GM18867 (cell line): Measurements from ENCODE around the gene BSG.

Experiments
- ATAC-seq: cut with Tn5 transposase; IDR thresholded peaks from one replicate; pipeline ENCODE4 v1.9.1; 2021; ENCODE audit warnings: mild to moderate bottlenecking, moderate library complexity; ENCODE audit not compliant: unreplicated experiment

BSG gene

DNA sequence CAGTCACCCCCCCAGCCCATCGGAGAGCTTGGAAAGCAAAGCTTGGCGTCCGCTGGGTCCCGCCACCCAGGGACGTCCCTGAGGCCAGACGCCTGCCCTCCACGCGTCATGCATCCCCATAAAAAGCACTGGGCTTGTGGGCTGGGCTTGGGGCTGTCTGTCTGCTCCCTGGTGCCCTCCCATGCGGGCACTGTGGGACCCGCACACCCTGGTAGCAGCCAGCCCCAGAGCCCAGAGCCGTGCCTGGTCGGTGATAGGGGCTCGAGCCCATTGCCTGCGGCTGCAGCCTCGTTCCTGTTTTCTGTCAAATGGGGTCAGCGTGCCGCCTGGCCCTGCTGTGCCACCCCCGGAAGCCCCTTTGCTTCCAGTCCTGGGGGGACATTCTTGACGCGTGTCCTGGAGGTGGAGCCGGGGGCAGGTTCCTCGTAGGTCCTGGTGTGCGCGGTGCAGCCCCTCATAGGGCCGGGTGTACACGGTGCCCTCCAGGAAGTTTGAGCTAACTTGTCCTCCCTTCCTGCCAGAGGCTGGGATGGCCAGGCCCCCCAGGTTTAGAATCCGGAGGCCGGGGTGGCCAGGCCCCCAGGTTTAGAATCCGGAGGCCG lies 32.9 kb upstream of the BSG start:
- no peak for ATAC-seq

DNA sequence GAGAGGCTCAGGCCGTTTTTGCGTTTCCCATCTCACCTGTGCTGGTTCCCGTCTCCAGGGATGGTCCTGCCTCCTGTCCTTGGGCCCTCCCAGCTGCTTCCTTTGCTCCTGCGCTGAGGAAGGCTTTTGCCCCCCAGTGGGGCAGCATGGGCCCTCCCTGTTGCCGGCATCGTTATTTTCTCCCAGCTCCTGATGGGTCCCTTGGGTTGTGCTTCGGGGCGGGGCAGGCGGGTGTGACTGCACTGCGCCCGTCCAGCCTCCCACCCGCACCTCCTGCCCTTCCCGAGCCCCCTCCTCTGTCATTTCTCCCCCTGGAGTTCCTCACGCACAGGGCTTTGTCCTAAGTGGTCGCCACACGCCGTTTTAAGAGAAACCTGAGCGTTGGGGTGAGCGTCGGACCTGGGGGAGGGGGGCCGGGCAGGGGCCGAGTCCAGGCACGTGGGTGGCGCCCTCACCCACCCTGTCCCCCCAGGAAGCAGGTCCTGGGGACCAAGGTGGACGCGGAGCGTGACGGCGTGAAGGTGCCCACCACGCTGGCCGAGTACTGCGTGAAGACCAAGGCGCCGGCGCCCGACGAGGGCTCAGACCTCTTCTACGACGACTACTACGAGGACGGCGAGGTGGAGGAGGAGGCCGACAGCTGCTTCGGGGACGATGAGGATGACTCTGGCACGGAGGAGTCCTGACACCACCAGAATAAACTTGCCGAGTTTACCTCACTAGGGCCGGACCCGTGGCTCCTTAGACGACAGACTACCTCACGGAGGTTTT lies 31.3 kb upstream of the BSG start:
- ATAC-seq, result no peak

DNA sequence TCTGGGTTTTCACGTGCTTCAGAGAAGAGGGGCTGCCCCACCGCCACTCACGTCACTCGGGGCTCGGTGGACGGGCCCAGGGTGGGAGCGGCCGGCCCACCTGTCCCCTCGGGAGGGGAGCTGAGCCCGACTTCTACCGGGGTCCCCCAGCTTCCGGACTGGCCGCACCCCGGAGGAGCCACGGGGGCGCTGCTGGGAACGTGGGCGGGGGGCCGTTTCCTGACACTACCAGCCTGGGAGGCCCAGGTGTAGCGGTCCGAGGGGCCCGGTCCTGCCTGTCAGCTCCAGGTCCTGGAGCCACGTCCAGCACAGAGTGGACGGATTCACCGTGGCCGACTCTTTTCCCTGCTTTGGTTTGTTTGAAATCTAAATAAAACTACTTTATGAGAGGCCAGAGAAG lies 30.7 kb upstream of the BSG start:
- ATAC-seq, result no peak

DNA sequence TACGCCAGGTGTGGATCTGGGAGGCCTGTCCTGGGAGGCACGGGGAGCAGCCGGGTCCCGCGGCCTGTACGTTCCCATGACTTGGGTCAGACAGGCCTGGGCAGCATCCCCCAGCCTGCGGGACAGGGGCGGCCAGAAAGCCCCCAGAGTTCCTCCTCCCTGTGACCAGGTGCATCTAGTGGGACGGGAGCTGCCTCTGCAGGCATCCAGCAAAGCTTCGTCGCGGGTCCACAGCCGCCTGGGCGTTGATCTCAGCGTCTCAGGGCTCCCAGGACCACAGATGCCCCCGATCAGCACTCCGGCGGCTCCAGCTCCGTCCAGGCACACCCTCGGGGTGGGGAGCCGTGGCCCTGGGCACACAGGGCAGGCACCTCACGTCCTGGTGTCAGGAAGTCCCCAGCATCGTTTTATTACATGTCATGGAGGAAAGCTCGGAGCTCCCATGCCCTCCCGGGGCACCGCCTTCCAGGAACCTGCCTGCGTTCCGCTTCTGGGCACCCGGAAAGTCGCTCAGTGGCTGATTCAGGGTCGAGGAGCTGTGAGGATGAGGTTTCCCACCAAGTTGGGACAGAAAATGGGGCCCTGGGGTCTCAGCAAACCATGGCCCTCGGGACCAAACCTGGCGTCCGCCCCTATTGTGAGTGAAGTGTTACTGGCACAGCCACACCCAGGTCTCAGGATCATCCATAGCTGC lies 30.1 kb upstream of the BSG start:
- no peak for ATAC-seq

DNA sequence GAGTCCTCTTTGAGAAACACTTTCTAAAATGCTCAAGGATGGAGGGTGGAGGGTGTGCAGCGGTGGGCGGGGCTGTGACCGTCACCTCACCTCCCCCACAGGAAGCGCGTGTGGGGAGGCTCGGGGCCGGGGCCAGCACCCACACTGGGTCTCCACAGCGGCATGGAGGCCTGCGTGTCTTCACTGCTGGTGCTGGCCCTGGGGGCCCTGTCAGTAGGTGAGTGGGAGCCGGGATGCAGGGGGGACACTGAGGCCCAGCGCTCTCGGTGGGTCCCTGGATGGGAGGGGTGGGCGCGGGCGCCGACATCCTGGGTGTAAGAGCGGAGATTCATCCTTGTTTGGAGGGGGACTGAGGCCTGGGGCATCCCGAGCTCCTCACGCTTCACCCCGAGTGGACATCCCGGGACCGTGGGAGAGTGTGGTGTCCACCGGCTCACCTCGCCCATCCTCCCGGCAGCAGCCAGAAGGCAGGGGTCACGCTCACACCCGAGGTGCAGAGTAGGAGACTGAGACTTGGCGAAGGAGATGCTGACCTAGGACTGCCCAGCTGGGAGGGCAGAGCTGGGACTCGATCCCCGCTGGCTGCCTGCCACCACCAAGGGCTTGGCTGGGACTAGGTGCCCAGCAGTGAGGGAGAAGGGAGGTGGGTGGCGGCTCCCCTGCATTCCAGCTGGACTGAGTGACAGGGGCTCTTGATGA lies 28.3 kb upstream of the BSG start, which contains the start of gene GZMM:
Gene GZMM (plus strand): TSS at position 144 of the 699 bp plus-strand sequence. CDS start 19 bp downstream, at position 163.
- ATAC-seq, result no peak

DNA sequence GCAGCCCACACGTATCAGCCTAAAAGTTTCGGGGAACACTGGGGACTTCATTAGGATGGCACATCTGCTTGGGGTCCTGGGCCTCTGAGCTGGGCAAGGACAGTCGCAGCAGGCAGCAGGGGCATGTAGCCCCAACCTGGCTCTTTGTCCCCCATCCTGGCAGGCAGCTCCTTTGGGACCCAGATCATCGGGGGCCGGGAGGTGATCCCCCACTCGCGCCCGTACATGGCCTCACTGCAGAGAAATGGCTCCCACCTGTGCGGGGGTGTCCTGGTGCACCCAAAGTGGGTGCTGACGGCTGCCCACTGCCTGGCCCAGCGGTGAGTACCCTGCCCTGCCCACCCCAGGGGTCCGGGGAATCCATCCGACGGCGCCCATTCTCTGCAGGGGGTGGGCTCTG lies 25.3 kb upstream of the BSG start:
- ATAC-seq, result no peak

DNA sequence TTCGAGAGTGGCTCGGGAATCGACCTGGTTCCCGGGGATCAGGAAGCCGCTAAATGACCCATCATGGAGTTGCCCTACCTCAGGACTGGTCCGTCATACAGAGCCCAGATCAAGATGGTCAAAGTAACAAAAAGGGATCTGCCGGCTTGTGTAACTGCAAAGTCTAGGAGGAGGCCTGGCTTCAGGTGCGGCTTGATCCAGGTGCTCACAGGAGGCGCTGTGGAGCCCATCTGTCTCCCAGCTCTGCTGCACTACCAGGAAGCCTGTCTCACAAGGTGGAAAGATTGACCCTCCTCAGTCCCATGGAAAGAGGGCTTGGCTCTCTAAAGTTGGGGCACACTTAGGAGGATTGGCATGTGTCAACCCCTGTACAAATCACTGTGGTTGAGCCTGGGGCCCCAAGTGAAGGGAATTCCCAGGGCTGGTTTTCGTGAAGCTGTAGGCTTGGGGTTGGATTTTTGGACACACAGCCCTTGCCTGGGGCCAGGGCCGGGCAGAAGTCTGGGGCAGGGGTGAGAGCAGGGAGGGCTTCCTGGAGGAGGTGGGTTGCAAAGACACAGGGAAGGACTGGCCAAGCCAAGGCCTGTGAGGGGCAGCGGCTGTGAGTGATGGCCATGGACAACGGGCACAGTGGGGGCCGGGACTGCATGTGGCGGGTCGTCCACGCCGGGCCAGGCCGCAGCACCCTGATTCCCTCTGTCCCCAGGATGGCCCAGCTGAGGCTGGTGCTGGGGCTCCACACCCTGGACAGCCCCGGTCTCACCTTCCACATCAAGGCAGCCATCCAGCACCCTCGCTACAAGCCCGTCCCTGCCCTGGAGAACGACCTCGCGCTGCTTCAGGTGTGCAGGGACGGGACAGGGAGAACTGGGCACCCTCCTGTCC lies 24.3 kb upstream of the BSG start:
- ATAC-seq, result no peak

DNA sequence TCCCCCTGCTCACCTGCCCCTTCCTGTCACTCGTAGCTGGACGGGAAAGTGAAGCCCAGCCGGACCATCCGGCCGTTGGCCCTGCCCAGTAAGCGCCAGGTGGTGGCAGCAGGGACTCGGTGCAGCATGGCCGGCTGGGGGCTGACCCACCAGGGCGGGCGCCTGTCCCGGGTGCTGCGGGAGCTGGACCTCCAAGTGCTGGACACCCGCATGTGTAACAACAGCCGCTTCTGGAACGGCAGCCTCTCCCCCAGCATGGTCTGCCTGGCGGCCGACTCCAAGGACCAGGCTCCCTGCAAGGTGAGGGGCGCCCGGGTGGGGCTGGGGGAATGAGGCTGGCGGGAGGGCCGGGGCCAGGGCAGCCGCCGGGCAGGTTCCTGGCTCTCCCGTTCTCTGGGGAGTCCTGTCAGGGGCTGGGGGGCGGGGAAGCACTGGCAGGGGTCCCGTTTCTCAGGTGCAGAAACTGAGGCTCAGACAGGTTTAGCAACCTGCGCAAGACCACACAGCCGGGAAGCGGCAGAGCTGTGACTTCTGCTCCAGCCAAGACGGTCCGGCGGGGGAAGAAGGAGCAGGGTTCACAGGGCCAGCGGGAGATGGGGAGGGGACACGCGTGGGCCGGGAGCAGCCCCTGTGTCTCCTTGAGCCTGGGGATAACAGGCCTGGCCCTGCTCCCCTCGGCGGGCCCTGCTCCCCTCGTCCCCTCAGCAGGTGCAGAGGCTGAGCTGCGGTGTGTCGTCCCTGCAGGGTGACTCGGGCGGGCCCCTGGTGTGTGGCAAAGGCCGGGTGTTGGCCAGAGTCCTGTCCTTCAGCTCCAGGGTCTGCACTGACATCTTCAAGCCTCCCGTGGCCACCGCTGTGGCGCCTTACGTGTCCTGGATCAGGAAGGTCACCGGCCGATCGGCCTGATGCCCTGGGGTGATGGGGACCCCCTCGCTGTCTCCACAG lies 23.2 kb upstream of the BSG start:
- no peak for ATAC-seq

DNA sequence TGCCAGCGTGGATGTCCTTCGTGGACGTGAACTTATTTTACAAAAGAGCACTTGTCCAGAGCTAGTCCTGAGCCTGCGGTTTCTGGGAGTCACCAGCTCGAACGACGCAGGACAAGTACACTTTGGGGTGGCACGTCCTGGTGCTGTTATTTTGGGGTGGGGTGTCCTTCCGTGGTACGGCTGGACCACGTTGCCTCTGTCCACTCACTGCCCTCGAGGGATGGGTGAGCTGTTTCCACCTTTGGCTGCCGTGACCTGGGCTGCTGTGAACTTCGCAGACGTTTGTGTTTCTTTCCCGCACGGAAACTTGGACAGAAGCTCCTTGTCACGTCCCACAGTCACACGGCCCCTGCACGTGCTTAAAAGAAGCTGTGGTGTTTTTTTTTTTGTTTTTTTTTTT lies 17.6 kb upstream of the BSG start:
- ATAC-seq, result no peak

DNA sequence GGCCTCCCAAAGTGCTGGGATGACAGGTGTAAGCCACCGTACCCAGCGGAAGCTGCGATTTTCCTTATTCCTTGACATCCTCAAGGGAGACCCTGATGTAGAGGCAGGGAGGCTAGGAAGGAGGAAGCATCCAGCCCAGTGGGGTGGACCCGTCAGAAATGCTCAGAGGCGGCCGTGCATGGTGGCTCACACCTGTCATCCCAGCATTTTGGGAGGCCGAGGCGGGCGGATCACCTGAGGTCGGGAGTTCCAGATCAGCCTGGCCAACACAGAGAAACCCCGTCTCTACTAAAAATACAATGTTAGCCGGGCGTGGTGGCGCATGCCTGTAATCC lies 17.0 kb upstream of the BSG start:
- ATAC-seq, result no peak

DNA sequence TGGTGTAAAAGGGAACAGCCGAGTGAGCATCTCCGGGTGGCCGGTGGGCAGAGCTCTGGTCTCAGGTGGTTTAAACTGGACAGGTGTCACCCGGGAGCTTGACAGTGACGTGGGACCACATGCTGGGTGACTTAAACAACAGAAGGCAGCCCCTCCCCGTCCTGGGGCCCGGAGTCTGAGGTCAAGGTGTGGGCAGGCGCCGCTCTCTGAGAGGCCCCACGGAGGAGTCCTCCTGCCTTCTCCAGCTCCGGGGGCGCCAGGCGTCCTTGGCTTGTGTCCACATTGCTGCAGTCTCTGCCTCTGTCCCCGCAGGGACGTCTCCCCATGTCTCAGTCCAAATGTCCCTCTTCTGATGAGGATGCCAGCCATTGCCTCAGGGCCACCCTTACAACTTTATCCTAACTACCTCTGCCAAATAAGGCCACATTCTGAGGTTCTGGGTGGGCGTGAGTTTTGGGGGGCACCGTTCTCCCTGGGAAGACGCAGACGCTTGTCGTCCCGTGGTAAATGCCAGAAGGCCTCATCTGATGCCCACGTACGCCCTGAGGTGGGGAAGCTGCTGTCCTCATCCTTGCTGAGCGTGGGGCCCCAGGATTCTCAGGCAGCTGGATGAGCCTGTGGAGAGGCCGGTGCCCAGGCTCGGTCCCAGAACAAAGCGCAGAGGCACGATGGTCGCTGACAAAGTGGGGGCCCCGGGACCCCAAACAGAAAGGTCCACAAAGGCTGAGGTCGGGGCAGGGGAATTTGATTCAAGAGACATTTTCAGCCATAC lies 15.6 kb upstream of the BSG start:
- no peak for ATAC-seq

DNA sequence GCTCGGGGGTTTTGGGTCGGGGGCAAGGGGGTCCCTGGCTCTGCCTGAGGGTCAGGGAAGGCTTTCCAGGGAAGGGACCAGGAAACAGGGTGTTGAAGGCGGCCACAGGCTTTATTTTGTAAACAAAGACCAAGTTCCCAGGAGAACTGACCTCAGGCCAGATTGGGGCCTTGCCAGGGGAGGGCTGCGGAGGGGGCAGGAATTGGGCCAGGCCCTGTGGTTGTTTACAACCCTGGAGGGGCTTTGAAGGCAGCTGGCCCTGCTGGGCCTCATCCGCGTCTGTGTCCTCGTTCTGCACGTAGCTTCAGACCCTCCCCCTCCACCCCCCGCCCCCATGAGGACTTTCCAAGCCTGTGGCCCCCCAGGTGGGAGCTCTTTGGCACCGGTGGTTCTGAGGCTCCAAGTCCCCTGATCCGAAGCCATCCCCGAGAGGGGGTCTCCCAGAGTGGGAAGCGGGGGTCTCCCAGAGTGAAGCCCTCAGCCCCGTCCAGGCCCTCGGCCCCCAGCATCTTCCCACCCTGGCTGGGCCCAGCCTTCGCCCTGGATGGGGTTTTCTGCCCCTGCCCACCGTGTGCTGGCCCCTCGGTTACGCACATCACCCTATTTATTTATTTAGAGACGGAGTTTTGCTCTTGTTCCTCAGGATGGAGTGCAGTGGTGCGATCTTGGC lies 13.5 kb upstream of the BSG start:
- no peak for ATAC-seq

DNA sequence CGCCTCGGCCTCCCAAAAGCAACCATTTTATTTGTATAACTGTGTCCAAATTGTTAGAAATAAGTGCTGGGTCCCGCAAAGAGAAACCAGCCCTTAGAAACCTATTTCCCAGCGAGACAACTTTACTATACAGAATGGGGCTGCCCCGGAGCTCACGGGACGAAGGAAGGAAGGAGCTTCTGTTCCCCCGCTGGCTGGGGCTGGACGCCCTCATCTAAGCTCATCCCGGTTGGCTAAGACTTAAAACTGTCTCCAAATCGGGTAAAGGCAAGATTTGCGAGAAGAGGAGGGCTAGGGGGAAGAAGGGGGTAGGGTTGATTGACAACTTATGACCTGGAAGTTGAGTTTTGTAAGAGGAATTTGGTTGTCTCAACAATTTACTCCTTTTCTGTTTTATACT lies 12.3 kb upstream of the BSG start:
- ATAC-seq, result no peak

DNA sequence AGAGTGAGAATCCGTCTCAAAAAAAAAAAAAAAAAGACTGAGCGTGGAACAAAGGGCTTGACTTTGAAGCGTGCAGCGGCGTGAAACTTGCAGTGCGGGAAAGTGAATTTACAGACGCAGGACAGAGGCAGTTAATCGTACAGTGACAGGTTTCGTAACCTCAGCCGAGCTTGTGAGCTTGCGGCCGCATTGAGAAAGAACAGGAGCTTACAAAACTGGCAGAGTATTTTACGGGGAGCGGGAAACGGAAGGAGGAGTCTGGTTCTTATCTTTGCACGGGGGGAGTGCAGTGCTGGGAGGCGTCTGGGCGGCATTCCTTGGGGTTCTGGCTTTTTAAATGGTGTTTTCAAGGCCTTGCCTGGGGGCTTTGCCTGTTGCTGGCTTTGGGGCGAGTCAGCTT lies 6.0 kb upstream of the BSG start:
- no peak for ATAC-seq

DNA sequence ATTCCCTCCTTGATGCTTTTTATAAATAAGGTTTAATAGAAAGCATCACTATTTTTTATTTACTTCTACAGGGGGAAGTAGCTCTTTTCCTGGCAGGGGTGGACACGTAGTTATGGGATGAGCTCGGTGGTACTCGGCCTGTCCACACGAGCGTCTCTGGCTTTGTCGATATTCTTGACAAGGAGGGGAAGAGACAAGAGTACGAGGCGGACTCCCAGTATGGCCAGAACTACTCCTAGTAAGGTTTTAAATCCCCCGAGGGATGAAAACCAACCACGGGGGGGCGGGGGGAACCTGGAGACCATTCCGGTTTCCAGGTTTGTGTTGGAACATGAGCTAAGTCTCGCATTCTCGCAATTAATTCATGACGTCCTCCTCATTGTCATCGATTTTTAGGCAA lies 5.6 kb upstream of the BSG start:
- no peak for ATAC-seq

DNA sequence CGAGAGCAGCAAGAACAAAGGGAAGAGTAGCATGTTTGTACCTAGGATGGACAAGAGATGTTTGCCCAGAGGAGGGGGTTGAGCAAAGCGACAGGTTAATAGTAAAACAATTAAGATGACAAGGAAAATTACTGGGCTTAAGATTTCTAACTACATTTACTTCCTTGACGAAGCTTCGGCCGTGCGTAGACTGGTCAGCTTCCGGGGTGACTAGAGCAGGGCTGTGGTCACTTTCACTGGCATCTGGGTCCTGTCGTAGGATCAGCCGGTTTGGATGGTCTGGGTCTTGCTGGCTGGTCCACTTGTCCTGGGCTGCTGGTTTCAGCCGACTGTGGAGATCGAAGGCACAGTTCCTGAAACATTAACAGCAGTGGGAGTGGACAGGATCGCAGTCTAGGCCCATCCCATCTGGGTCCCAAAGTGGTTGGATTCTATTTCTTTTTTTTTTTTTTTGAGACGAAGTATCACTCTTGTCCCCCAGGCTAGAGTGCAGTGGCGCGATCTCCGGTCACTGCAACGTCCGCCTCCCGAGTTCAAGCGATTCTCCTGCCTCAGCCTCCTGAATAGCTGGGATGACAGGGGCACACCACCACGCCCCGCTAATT lies 5.0 kb upstream of the BSG start:
- no peak for ATAC-seq

DNA sequence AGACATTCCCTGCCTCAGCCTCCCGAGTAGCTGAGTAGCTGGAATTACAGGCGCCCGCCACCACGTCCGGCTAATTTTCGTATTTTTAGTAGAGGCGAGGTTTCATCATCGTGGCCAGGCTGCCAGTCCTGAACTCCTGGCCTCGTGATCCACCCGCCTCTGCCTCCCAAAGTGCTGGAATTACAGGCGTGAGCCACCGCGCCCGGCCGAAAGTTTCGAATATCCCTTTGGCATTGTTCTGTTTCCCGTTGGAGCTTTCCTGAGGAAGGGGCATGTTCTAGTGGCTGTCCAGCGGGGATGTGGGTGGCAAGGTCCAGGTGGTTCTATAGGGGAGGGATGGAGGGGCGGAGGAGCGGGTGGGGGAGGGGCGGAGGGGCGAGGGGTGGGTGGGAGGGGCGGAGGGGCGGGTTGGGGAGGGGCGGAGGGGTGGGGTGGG lies 2.1 kb upstream of the BSG start:
- no peak for ATAC-seq
